HepG2 (cell line): ENCODE measurements around the gene RASSF7. TPM values are rescaled to one million over a fixed set of nuclear protein-coding genes. Genes with fewer than 3 reads are reported as not detected.
A peak's percentile ranks its signal among the peaks of the same experiment; 100 is the strongest.

Experiments
- FOXA3 ChIP-seq: IDR thresholded peaks from 2 replicates; pipeline ENCODE4 v1.6.1; 2016; ENCODE audit warnings: missing genetic modification reagents, missing compliant biosample characterization
- HOXA5 ChIP-seq: sonication (generic); formaldehyde crosslinking; IDR thresholded peaks from 2 replicates; pipeline ENCODE4 v1.4.0; 2020; ENCODE audit warnings: missing genetic modification reagents
- KDM5A ChIP-seq: fragments of 200-600 bp; sonication (generic); IDR thresholded peaks from 2 replicates; pipeline ENCODE4 v1.7.0; 2018; ENCODE audit warnings: antibody characterized with exemption, mild to moderate bottlenecking, low read length, borderline replicate concordance
- POLR2A ChIP-seq, 2 experiments: IDR thresholded peaks; 2 replicates each; pipeline ENCODE4 v1.6.1; 2011; ENCODE audit warnings: low read depth in 2 of 2, low read length in 2 of 2, mild to moderate bottlenecking in 1 of 2, moderate library complexity in 1 of 2; ENCODE audit not compliant: insufficient read depth in 1 of 2
- SOX5 ChIP-seq: IDR thresholded peaks from 2 replicates; pipeline ENCODE4 v1.6.1; 2016; ENCODE audit warnings: borderline replicate concordance
- SP4 ChIP-seq: sonication (generic); formaldehyde crosslinking; IDR thresholded peaks from 2 replicates; pipeline ENCODE4 v1.8.1; 2023; ENCODE audit warnings: mild to moderate bottlenecking, missing genetic modification reagents
- SPEN ChIP-seq: sonication (generic); formaldehyde crosslinking; IDR thresholded peaks from 2 replicates; pipeline ENCODE4 v1.5.1; 2020; ENCODE audit warnings: low read depth, mild to moderate bottlenecking, missing genetic modification reagents
- ZFP36L1 ChIP-seq: sonication (generic); formaldehyde crosslinking; IDR thresholded peaks from 2 replicates; pipeline ENCODE4 v1.8.0; 2022; ENCODE audit warnings: mild to moderate bottlenecking, missing genetic modification reagents, moderate library complexity
- ZKSCAN1 ChIP-seq: fragments of 150-350 bp; IDR thresholded peaks from 2 replicates; pipeline ENCODE4 v1.6.1; 2014; ENCODE audit warnings: low read length
- ZNF660 ChIP-seq: sonication (generic); formaldehyde crosslinking; IDR thresholded peaks from 2 replicates; pipeline ENCODE4 v1.5.1; 2020; ENCODE audit warnings: mild to moderate bottlenecking, low read depth, missing genetic modification reagents, borderline replicate concordance
- ZNF709 ChIP-seq: sonication (generic); formaldehyde crosslinking; IDR thresholded peaks from 2 replicates; pipeline ENCODE4 v1.5.0; 2020; ENCODE audit warnings: mild to moderate bottlenecking, missing genetic modification reagents
- ZNF75D ChIP-seq: sonication (generic); formaldehyde crosslinking; IDR thresholded peaks from 2 replicates; pipeline ENCODE4 v1.8.1; 2023; ENCODE audit warnings: missing genetic modification reagents, mild to moderate bottlenecking, borderline replicate concordance
- ZNF788 ChIP-seq: sonication (generic); formaldehyde crosslinking; IDR thresholded peaks from 2 replicates; pipeline ENCODE4 v1.5.0; 2020; ENCODE audit warnings: mild to moderate bottlenecking, missing genetic modification reagents, borderline replicate concordance
- polyA plus RNA-seq, 8 experiments: library from polyadenylated mRNA; depleted of rRNA in 3 of 8; stranded (reverse) in 7 of 8; unstranded in 1 of 8; fragments of >200 nt; fragmentation: Illumina TruSeq in 4 of 8; extraction: Trizol in 4 of 8; gene quantifications; 2 replicates each; pipeline versions ENCODE4 v1.2.1 to v1.2.3, GENCODE V29; 2011 to 2016; ENCODE audit warnings: low read depth in 4 of 8, missing spikeins in 1 of 8, mixed read lengths in 1 of 8; ENCODE audit not compliant: insufficient read depth in 1 of 8
- total RNA-seq, 5 experiments: library from RNA; depleted of rRNA; stranded (reverse); fragments of >200 nt; fragmentation: Illumina TruSeq; extraction: Trizol; gene quantifications; 2 replicates each; pipeline ENCODE4 v1.2.3, GENCODE V29; 2016; ENCODE audit warnings: low read depth in 1 of 5
- TF ChIP-seq, protein P1 (sequence below): sonication (generic); formaldehyde crosslinking; IDR thresholded peaks from 2 replicates; pipeline ENCODE4 v1.5.0; 2020; ENCODE audit warnings: mild to moderate bottlenecking, missing genetic modification reagents, borderline replicate concordance
- TF ChIP-seq, protein P2 (sequence below): sonication (generic); formaldehyde crosslinking; IDR thresholded peaks from 2 replicates; pipeline ENCODE4 v1.5.0; 2020; ENCODE audit warnings: missing genetic modification reagents
- TF ChIP-seq, protein P3 (sequence below), 2 experiments: fragments of 450-650 bp in 1 of 2; sonication (generic) in 1 of 2; formaldehyde crosslinking; IDR thresholded peaks; 2 replicates each; pipeline versions ENCODE4 v1.5.0 to v1.8.0; 2020 to 2022; ENCODE audit warnings: mild to moderate bottlenecking in 1 of 2, missing genetic modification reagents in 1 of 2

The RASSF7 gene
- total and polyA plus RNA-seq, 2 of the 13 experiments (the other 11 are each of a cell fraction or from before 2014, with no cell fraction given): 20.2 to 28.6 TPM

DNA sequence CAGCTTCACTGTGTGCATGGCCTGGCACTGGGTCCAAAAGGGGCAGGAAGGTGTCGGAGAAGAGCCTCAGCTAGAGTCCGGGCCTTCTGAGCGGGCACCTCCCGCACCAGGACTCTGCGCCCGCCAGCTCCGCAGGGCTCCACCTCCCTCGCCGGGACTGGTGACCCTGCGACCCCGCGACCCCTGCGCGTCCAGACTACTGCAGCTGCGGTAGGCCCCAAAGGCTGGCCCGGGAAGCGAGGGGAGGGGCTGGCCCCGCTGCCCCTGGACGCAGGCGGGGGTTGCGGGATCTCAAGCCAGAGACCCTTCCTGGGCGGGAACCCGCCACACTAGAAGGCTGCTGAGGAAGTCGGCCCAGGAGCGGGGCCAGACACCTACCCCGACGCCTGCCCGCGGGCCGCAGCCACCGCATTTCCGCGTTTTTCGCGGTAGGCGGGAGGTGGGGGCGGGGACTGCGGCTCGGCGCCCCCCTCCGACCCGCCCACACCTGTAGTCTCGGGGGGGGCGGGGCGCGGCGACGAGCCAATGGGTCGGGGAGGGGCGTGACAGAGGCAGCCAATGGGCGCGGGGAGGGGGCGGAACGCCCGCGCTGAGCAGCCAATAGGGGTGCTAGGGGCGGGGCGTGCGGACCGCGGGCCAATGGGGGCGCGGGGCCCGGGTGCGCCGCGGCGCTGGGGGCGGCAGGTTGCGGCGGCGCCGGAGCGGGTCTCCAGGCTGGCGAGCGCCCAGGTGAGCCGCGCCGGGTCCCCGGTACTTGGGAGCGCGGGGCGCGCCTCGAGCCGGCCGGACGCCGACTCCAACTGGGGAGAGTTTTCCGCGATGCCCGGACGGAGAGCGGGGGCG, at the start of gene RASSF7, which contains the start of gene LMNTD2 (continued):
- TF ChIP-seq, protein P1, sequence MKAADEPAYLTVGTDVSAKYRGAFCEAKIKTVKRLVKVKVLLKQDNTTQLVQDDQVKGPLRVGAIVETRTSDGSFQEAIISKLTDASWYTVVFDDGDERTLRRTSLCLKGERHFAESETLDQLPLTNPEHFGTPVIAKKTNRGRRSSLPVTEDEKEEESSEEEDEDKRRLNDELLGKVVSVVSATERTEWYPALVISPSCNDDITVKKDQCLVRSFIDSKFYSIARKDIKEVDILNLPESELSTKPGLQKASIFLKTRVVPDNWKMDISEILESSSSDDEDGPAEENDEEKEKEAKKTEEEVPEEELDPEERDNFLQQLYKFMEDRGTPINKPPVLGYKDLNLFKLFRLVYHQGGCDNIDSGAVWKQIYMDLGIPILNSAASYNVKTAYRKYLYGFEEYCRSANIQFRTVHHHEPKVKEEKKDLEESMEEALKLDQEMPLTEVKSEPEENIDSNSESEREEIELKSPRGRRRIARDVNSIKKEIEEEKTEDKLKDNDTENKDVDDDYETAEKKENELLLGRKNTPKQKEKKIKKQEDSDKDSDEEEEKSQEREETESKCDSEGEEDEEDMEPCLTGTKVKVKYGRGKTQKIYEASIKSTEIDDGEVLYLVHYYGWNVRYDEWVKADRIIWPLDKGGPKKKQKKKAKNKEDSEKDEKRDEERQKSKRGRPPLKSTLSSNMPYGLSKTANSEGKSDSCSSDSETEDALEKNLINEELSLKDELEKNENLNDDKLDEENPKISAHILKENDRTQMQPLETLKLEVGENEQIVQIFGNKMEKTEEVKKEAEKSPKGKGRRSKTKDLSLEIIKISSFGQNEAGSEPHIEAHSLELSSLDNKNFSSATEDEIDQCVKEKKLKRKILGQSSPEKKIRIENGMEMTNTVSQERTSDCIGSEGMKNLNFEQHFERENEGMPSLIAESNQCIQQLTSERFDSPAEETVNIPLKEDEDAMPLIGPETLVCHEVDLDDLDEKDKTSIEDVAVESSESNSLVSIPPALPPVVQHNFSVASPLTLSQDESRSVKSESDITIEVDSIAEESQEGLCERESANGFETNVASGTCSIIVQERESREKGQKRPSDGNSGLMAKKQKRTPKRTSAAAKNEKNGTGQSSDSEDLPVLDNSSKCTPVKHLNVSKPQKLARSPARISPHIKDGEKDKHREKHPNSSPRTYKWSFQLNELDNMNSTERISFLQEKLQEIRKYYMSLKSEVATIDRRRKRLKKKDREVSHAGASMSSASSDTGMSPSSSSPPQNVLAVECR (CRISPR knock-in tag): peak; percentile 85; the same call in 1 of the 2 replicates
- TF ChIP-seq ZNF660 (CRISPR knock-in tag) (no peak), ZNF709 (CRISPR knock-in tag) (peak; percentile 64; the same call in 1 of the 2 replicates), ZNF75D (peak; percentile 75; the same call in 1 of the 2 replicates), HOXA5 (CRISPR knock-in tag) (no peak), SOX5 (0 out of 2 replicates have a peak, but pooled peaks have one; percentile 7), SP4 (CRISPR knock-in tag) (peak; percentile 96), ZKSCAN1 (no peak), ZFP36L1 (CRISPR knock-in tag) (peak; percentile 42; the same call in 1 of the 2 replicates), POLR2A (IDR thresholded peaks at IDR 0.05; ENCODE audit: insufficient read depth in 1 of 2, low read depth in 2 of 2, low read length in 2 of 2) (peak in 1 of 2 experiments; percentile 69; a peak in 2 of 4 replicates), ZNF788 (CRISPR knock-in tag) (peak; percentile 90), KDM5A (peak; percentile 38; the same call in 1 of the 2 replicates), FOXA3 (CRISPR knock-in tag) (0 out of 2 replicates have a peak, but pooled peaks have one; percentile 32), SPEN (CRISPR knock-in tag) (peak; percentile 39)
- TF ChIP-seq, protein P2, sequence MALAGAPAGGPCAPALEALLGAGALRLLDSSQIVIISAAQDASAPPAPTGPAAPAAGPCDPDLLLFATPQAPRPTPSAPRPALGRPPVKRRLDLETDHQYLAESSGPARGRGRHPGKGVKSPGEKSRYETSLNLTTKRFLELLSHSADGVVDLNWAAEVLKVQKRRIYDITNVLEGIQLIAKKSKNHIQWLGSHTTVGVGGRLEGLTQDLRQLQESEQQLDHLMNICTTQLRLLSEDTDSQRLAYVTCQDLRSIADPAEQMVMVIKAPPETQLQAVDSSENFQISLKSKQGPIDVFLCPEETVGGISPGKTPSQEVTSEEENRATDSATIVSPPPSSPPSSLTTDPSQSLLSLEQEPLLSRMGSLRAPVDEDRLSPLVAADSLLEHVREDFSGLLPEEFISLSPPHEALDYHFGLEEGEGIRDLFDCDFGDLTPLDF (CRISPR knock-in tag): peak; percentile 57; the same call in 1 of the 2 replicates
- TF ChIP-seq, protein P3, sequence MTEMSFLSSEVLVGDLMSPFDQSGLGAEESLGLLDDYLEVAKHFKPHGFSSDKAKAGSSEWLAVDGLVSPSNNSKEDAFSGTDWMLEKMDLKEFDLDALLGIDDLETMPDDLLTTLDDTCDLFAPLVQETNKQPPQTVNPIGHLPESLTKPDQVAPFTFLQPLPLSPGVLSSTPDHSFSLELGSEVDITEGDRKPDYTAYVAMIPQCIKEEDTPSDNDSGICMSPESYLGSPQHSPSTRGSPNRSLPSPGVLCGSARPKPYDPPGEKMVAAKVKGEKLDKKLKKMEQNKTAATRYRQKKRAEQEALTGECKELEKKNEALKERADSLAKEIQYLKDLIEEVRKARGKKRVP (CRISPR knock-in tag; IDR thresholded peaks at IDR 0.05): no peak
